ENCODE measurements around the gene ZNF695.

Gene ZNF695

GRCh38 chr1:246966502-246966901 lies 41.4 kb downstream of the ZNF695 start:
- TF ChIP-seq CTCF (IDR thresholded peaks at IDR 0.05; ENCODE audit: low read depth, low read length), result no peak
- no peak for DNase-seq (ENCODE audit: low read depth in 2 of 2)
- no peak overlapping the region for H3K4me3 ChIP-seq (replicated peaks in 1 of 2; ENCODE audit: low read depth in 2 of 2, low read length in 2 of 2)

- peak; percentile 29 to 37 for DNase-seq (ENCODE audit: low read depth in 2 of 2)
- no peak overlapping the region for H3K4me3 ChIP-seq (replicated peaks in 1 of 2; ENCODE audit: low read depth in 2 of 2, low read length in 2 of 2)
- TF ChIP-seq CTCF (IDR thresholded peaks at IDR 0.05; ENCODE audit: low read depth, low read length), result no peak
These were observed 47.7 kb downstream of the ZNF695 start for GRCh38 chr1:246959944-246960693.

- TF ChIP-seq CTCF (IDR thresholded peaks at IDR 0.05; ENCODE audit: low read depth, low read length), result no peak
- no peak overlapping the region for H3K4me3 ChIP-seq (replicated peaks in 1 of 2; ENCODE audit: low read depth in 2 of 2, low read length in 2 of 2)
These were observed 53.7 kb downstream of the ZNF695 start for GRCh38 chr1:246954126-246954525.

GRCh38 chr1:246951413-246951812 lies 56.4 kb downstream of the ZNF695 start:
- TF ChIP-seq CTCF (IDR thresholded peaks at IDR 0.05; ENCODE audit: low read depth, low read length), result no peak
- no peak overlapping the region for H3K4me3 ChIP-seq (replicated peaks in 1 of 2; ENCODE audit: low read depth in 2 of 2, low read length in 2 of 2)

More at GRCh38 chr1:246954126-246954525, 53.7 kb downstream of the ZNF695 start:
- no peak for DNase-seq (ENCODE audit: low read depth in 2 of 2)

GRCh38 chr1:246949956-246950355 lies 57.9 kb downstream of the ZNF695 start:
- no peak for DNase-seq (ENCODE audit: low read depth in 2 of 2)
- no peak for TF ChIP-seq CTCF (IDR thresholded peaks at IDR 0.05; ENCODE audit: low read depth, low read length)
- H3K4me3 ChIP-seq (replicated peaks in 1 of 2; ENCODE audit: low read depth in 2 of 2, low read length in 2 of 2), result no peak overlapping the region

More at GRCh38 chr1:246951413-246951812, 56.4 kb downstream of the ZNF695 start:
- DNase-seq (ENCODE audit: low read depth in 2 of 2), result no peak

GRCh38 chr1:246947255-246947654 lies 60.6 kb downstream of the ZNF695 start:
- TF ChIP-seq CTCF (IDR thresholded peaks at IDR 0.05; ENCODE audit: low read depth, low read length), result no peak
- DNase-seq (ENCODE audit: low read depth in 2 of 2), result peak; percentile 91 to 94
- no peak overlapping the region for H3K4me3 ChIP-seq (replicated peaks in 1 of 2; ENCODE audit: low read depth in 2 of 2, low read length in 2 of 2)
